ENCODE data around the gene POTEM.
"Not testable (repeated sequence)": the region's sequence is repeated elsewhere in the genome, so short reads cannot be mapped to it uniquely, and the experiment has no call there.

DNA sequence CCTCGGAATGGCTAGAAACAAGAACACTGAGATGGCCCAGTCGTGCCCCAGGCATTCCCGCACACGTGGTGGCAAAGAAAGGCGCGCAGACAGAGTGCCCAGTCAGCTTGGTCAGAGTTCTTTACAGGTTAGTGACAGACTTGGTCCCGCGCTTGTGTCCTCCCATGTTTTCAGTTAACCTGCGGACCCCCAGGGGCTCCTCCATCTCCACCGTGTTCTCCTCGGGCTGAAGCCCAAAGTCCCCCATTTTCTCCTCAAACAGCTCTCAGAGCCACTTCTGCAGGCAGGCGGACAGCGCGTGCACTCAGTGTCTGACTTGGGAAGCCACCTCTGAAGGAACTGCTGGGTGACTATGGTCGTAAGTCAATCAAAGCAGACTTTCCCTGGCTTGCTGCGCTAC lies 60.7 kb downstream of the POTEM start:
- TF ChIP-seq SPI1 (IDR thresholded peaks at IDR 0.05; ENCODE audit: low read depth, low read length); PAX5 (IDR thresholded peaks at IDR 0.05; ENCODE audit: insufficient read depth, low read length, severe bottlenecking); POLR2A (IDR thresholded peaks at IDR 0.05; ENCODE audit: low read depth, low read length); POLR2AphosphoS5 (IDR thresholded peaks at IDR 0.05; ENCODE audit: low read depth, low read length); TAF1 (IDR thresholded peaks at IDR 0.05; ENCODE audit: low read depth, low read length): not testable (repeated sequence)
